ENCODE measurements around the gene ITPR2. TPM values are rescaled to one million over a fixed set of nuclear protein-coding genes. Genes with fewer than 3 reads are reported as not detected.

Gene ITPR2
- total RNA-seq, 2 donors from 2014 or later, result 14.8 to 74.4 TPM

DNA sequence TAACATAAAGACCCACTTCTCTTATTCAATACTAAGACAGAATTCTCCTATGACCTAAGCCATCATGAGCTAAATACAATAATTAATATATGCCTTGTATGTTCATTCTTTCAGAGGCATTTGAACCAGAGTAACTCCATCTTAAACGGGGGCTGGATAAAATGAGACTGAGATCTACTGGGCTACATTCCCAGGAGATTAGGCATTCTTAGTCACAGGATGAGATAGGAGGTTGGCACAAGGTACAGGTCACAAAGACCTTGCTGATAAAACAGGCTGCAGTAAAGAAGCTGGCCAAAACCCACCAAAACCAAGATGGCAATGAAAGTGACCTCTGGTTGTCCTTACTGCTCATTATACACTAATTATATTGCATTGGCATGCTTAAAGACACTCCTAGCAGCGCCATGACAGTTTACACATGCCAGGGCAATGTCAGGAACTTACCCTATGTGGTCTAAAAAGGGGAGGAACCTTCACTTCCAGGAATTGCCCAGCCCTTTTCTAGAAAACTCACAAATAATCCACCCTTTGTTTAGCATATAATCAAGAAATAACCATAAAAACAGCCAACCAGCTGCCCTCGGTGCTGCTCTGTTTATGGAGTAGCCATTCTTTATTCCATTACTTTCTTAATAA lies 376.9 kb downstream of the ITPR2 start:
- TF ChIP-seq, protein P1, sequence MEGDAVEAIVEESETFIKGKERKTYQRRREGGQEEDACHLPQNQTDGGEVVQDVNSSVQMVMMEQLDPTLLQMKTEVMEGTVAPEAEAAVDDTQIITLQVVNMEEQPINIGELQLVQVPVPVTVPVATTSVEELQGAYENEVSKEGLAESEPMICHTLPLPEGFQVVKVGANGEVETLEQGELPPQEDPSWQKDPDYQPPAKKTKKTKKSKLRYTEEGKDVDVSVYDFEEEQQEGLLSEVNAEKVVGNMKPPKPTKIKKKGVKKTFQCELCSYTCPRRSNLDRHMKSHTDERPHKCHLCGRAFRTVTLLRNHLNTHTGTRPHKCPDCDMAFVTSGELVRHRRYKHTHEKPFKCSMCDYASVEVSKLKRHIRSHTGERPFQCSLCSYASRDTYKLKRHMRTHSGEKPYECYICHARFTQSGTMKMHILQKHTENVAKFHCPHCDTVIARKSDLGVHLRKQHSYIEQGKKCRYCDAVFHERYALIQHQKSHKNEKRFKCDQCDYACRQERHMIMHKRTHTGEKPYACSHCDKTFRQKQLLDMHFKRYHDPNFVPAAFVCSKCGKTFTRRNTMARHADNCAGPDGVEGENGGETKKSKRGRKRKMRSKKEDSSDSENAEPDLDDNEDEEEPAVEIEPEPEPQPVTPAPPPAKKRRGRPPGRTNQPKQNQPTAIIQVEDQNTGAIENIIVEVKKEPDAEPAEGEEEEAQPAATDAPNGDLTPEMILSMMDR (conservative IDR thresholded peaks at IDR 0.05), result no peak
- no peaks in the 10 kb centered on the region for H3K27me3 ChIP-seq (ENCODE audit: control insufficient read depth, insufficient read depth, low read length, poor library complexity, severe bottlenecking)
- no peaks in the 10 kb centered on the region for H3K9me3 Mint-ChIP-seq
- H3K9ac ChIP-seq (ENCODE audit: extremely low read depth, low read length, poor library complexity, severe bottlenecking), result no peak overlapping the region
- H3K4me3 Mint-ChIP-seq, result no peak overlapping the region
- peaks cover 2% of the 10 kb centered on the region for H3K36me3 Mint-ChIP-seq (ENCODE audit: low read depth)
- peaks cover 4% of the 10 kb centered on the region for H3K4me1 Mint-ChIP-seq
- H3K27ac ChIP-seq (ENCODE audit: low read depth, low read length), result no peak overlapping the region
- WGBS, 2 experiments (ENCODE audit: insufficient coverage in 1 of 2, insufficient read length in 1 of 2), result 59 to 81% methylated on average over 2 to 3 of the region's 3 CpGs
- H3K27me3 Mint-ChIP-seq (ENCODE audit: insufficient read depth), result no peaks in the 10 kb centered on the region
- no peak overlapping the region for H3K27ac Mint-ChIP-seq
- no peak overlapping the region for H3K4me3 ChIP-seq (ENCODE audit: low read length)
- DNase-seq, result no peak
- H3K9me3 ChIP-seq (ENCODE audit: control insufficient read depth, low read length), result no peaks in the 10 kb centered on the region
- peaks cover 4% of the 10 kb centered on the region for H3K4me1 ChIP-seq (ENCODE audit: control insufficient read depth, insufficient read depth, low read length)
- H3K36me3 ChIP-seq (ENCODE audit: control insufficient read depth, insufficient read depth, low read length), result no peaks in the 10 kb centered on the region

DNA sequence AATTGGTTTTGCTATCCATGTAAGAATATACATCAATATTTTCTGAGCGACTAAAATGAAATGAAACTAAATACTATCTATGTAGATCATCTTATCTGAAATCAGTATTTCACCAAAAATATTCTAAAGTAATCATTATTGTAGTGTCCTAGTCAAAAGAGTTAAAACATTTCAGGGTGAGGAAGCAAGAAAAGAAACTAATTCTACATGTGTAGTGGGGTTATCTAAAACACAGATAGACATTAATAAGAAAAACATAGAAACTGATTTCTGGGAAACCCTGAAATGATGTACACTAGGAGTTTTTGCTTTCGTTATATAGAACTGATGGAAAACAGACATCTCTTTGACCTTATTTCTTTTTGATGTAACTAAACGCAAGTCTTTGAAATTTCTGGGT lies 379.7 kb downstream of the ITPR2 start:
- peaks cover 4% of the 10 kb centered on the region for H3K4me1 ChIP-seq (ENCODE audit: control insufficient read depth, insufficient read depth, low read length)
- TF ChIP-seq, protein P1 (conservative IDR thresholded peaks at IDR 0.05), result no peak
- H3K27ac Mint-ChIP-seq, result no peak overlapping the region
- peaks cover 2% of the 10 kb centered on the region for H3K36me3 Mint-ChIP-seq (ENCODE audit: low read depth)
- H3K36me3 ChIP-seq (ENCODE audit: control insufficient read depth, insufficient read depth, low read length), result no peaks in the 10 kb centered on the region
- no peaks in the 10 kb centered on the region for H3K9me3 Mint-ChIP-seq
- no peak overlapping the region for H3K27ac ChIP-seq (ENCODE audit: low read depth, low read length)
- H3K4me3 Mint-ChIP-seq, result no peak overlapping the region
- WGBS, 2 experiments (ENCODE audit: insufficient coverage in 1 of 2, insufficient read length in 1 of 2), result 94% methylated on average over 2 of the region's 3 CpGs
- H3K4me3 ChIP-seq (ENCODE audit: low read length), result no peak overlapping the region
- H3K4me1 Mint-ChIP-seq, result peaks cover 4% of the 10 kb centered on the region
- H3K9ac ChIP-seq (ENCODE audit: extremely low read depth, low read length, poor library complexity, severe bottlenecking), result no peak overlapping the region
- no peaks in the 10 kb centered on the region for H3K9me3 ChIP-seq (ENCODE audit: control insufficient read depth, low read length)
- no peaks in the 10 kb centered on the region for H3K27me3 Mint-ChIP-seq (ENCODE audit: insufficient read depth)
- H3K27me3 ChIP-seq (ENCODE audit: control insufficient read depth, insufficient read depth, low read length, poor library complexity, severe bottlenecking), result no peaks in the 10 kb centered on the region
- DNase-seq, result no peak

- H3K27me3 ChIP-seq (ENCODE audit: control insufficient read depth, insufficient read depth, low read length, poor library complexity, severe bottlenecking), result no peaks in the 10 kb centered on the region
- H3K27me3 Mint-ChIP-seq (ENCODE audit: insufficient read depth), result no peaks in the 10 kb centered on the region
- DNase-seq, result no peak
- H3K27ac ChIP-seq (ENCODE audit: low read depth, low read length), result no peak overlapping the region
- TF ChIP-seq, protein P1 (conservative IDR thresholded peaks at IDR 0.05), result no peak
- H3K36me3 ChIP-seq (ENCODE audit: control insufficient read depth, insufficient read depth, low read length), result no peaks in the 10 kb centered on the region
- H3K4me1 Mint-ChIP-seq, result peaks cover 4% of the 10 kb centered on the region
- H3K4me1 ChIP-seq (ENCODE audit: control insufficient read depth, insufficient read depth, low read length), result peaks cover 4% of the 10 kb centered on the region
- peak overlapping the region; percentile 0 for H3K27ac Mint-ChIP-seq
- H3K4me3 ChIP-seq (ENCODE audit: low read length), result no peak overlapping the region
- no peak overlapping the region for H3K9ac ChIP-seq (ENCODE audit: extremely low read depth, low read length, poor library complexity, severe bottlenecking)
- 91 to 92% methylated on average over 2 to 6 of the region's 6 CpGs for WGBS, 2 experiments (ENCODE audit: insufficient coverage in 1 of 2, insufficient read length in 1 of 2)
- no peaks in the 10 kb centered on the region for H3K9me3 ChIP-seq (ENCODE audit: control insufficient read depth, low read length)
- no peak overlapping the region for H3K4me3 Mint-ChIP-seq
- no peaks in the 10 kb centered on the region for H3K9me3 Mint-ChIP-seq
- peaks cover 2% of the 10 kb centered on the region for H3K36me3 Mint-ChIP-seq (ENCODE audit: low read depth)
These were observed 380.5 kb downstream of the ITPR2 start for GRCh38 chr12:26452511-26452910.

Measured in endodermal cell (in vitro differentiated cells).